Kidney glomerular epithelial cell (primary cell): ENCODE results near the gene METRN.
A peak's percentile ranks its signal among the peaks of the same experiment; 100 is the strongest.

Source experiments
- DNase-seq: peaks from one replicate; lab custom pipeline; 2025; lab: John Stamatoyannopoulos, UW

The METRN gene

DNA sequence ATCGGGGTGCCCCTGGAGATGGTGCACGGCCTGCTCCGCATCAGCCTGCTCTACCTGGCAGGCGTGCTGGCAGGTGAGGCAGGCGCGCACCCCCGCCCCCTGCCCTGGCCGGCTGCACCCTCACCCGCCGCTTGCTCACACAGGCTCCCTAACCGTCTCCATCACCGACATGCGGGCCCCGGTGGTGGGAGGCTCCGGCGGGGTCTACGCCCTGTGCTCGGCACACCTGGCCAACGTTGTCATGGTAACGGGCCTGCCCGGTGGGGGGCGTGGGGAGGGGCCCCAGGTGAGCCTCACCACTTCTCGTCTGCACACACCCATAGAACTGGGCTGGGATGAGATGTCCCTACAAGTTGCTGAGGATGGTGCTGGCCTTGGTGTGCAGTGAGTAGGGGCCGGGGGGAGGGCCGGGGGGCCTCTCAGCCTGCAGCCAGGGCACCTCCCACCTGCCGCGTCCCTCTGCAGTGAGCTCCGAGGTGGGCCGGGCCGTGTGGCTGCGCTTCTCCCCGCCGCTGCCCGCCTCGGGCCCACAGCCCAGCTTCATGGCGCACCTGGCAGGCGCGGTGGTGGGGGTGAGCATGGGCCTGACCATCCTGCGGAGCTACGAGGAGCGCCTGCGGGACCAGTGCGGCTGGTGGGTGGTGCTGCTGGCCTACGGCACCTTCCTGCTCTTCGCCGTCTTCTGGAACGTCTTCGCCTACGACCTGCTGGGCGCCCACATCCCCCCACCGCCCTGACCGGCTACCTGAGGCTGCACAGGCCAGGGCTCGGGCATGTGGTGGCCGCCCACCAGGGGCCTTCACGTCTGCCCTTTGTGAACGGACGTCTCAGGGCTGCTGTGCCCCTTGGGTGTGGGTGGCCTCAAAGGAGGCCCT, 37.4 kb upstream of the METRN start:
- no peak for DNase-seq

- no peak for DNase-seq
Measured at GRCh38 chr16:678209-678857, 36.6 kb upstream of the METRN start.

- peak; percentile 33 for DNase-seq
Measured at GRCh38 chr16:678858-679813, 35.8 kb upstream of the METRN start.

- DNase-seq = peak; percentile 58
Measured at GRCh38 chr16:679814-680624, 34.9 kb upstream of the METRN start, which contains the start of gene STUB1. STUB1 (plus strand) TSS chr16:680410; CDS start chr16:680526, 116 bp downstream.

DNA sequence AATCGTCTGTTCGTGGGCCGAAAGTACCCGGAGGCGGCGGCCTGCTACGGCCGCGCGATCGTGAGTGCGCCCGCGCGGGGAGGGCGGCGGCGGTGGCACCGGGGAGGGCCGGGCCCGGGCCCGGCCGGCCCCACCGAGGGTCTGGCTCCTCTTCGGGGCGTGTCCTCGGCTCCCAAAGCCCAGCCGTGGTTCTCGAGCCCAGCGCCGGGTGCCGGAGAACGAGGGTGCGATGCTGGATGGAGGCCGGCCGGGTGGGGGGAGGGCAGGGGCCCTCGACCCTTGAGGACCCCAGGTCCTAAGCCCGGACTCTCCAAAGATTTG, 34.3 kb upstream of the METRN start:
- no peak for DNase-seq

GRCh38 chr16:680967-681745, 33.8 kb upstream of the METRN start:
- no peak for DNase-seq

GRCh38 chr16:681746-682427, 33.0 kb upstream of the METRN start:
- DNase-seq = no peak

DNA sequence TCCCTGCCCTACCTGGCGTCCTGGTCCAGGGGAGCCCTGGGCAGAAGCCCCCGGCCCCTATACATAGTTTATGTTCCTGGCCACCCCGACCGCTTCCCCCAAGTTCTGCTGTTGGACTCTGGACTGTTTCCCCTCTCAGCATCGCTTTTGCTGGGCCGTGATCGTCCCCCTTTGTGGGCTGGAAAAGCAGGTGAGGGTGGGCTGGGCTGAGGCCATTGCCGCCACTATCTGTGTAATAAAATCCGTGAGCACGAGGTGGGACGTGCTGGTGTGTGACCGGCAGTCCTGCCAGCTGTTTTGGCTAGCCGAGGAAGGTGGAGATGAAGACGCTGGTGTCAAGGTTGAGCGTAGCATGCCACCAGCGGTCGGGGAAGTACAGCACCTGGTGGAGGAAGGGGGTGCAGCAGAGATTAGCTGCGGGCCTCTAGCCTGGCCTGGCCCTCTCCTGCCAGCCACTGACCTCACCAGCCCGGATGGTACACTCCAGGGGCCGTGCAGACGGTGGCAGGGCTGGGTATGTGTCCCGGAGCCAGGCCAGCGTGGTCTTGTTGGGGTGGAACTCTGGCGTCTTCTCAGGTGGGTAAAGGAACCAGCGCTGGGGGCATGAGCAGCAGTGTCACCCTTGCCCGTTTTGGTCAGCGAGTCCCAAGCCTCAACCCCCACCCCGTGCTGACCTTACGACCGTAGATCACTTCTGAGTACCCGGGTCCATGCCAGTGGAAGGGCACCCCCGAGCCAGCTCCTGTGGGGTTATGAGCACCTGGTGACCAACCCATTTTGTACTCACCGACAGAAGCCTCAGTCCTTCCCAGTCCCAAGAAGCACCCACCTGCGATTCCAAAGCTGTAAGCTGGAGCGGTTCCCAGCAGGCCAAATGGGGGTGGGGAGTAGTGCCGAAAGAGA, 32.2 kb upstream of the METRN start:
- DNase-seq = no peak

DNA sequence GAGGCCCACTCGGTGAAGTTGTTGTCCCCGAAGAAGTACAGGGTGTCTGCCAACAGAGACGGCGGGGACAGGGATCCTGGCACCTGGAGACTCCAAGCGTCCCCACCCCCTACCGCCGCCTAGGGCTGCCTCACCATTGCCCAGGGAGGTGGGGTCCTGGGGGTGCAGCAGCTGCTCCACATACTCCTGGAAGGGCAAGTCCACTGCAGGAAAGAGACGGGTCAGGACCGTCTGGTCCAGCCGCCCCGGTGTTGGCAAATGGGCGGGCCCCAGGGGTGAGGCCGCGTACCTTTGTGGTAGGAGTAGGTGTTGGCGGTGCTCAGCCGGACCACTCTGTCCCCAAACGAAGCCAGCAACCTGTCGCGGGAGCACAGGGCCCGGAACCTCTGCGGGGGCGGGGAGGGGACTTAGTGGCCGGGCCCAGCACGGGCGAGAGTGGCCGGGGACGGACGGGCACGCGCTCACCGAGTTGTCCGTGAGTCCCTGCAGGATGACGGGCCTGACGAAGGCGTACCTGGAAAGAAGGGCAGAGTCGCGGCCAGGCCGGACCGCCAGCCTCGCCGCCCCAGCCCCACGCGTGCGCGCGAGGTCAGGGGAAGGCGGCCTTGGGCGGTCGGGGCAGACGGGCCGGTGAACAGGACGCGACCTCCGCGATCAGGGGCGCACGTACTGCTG, 31.4 kb upstream of the METRN start:
- DNase-seq = no peak

GRCh38 chr16:684071-684794, 30.7 kb upstream of the METRN start, which contains the start of gene JMJD8:
JMJD8 (minus strand) TSS chr16:684334; CDS start chr16:684319, 15 bp downstream.
- DNase-seq = peak; percentile 86

GRCh38 chr16:684961-685696, 29.8 kb upstream of the METRN start:
- DNase-seq = no peak

- DNase-seq = peak; percentile 21
Measured at GRCh38 chr16:685967-686366, 29.0 kb upstream of the METRN start.

DNA sequence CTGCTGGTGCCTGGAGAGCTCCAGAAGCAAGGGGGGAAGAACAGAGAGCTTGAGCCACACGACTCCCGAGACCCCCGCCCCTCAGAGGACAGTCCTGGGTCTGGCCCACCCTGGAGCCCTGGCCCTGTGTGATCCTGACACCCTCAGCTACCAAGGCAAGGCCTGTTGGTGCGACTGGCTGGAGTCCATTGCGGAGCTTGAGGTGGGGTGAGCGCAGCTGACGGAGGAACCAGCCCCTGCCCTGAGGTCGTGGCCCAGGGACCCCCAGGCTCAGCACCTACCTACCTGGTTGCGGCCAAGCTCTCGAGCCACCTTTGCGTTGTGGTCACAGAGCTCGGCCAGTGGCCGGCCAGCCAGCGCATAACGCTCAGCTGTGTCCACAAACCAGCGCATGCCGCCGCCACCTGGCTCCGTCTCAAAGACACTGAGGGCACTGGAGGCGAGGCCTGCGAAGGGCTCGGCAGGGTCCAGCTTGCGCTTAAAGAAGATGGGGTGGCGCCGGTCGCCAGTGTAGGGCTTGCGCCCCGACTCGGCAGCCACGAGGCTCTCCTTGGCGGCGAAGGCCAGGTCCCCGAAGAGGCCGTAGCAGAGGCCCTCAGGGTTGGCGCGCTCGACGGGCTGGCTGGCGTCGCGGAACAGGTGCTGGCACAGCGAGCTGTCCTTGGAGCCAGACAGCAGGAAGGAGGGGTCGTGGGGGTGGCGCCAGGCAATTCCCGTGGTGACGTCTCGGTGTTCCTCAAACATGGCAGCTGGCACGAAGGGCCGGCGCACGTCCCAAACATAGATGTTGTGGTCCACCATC, 28.3 kb upstream of the METRN start:
- no peak for DNase-seq

- no peak for DNase-seq
Measured at GRCh38 chr16:687499-687898, 27.4 kb upstream of the METRN start.

DNA sequence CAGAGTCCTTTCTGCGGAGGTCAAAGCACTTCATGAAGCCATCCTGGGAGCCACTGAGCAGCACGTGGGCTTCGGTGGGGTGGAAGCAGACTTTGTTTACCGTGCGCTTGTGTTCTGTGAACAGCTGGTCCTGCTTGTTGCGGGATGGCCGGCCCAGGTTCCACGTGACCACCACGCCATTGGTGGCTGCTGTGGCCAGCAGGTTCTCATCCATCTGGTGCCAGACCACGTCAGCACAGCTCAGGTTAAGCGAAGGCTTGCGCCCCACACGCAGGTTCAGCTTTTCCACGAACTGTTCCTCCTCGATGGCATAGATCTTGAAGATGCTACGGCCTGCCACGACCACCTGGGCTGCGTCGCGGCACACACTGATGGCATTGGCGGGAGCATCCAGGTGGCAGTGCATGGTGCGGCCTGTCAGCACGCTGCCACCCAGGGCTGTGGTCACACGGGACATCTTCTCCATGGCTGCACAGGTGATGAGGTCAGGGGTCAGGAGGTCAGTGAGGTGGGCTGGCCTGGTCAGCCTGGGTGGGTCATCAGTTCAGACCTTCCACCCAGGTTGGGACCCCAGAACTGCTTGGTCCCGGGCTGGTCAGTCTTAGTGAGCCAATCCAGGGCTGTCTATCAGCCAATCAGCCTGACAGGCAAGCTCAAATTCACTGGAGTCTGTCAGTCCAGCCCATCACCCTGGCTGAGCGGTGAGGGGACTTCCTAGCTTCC, 25.6 kb upstream of the METRN start:
- no peak for DNase-seq
